Esophagus squamous epithelium (tissue), 4 donors: ENCODE results near the gene PIGR.
A peak's percentile ranks its signal among the peaks of the same experiment; 100 is the strongest.

Experiments used
- CTCF ChIP-seq, 6 experiments: fragments of 450-650 bp in 4 of 6; fragments of 200-600 bp in 2 of 6; sonication (generic) in 2 of 6; IDR thresholded peaks; one replicate each; pipeline ENCODE4 v1.5.1; 2016 to 2019; ENCODE audit warnings: antibody characterized with exemption in 6 of 6, mild to moderate bottlenecking in 4 of 6, moderate library complexity in 4 of 6
- POLR2A ChIP-seq, 4 donors: fragments of 450-650 bp; IDR thresholded peaks; one replicate each; pipeline ENCODE4 v1.6.1; 2017; ENCODE audit warnings: antibody characterized with exemption in 4 of 4, mild to moderate bottlenecking in 4 of 4, moderate library complexity in 3 of 4

GRCh38 chr1:206911064-206911663 lies 35.1 kb downstream of the PIGR start:
- TF ChIP-seq CTCF (IDR thresholded peaks at IDR 0.05) (peak; percentile 81 to 95 (median 90)), POLR2A (IDR thresholded peaks at IDR 0.05) (no peak)
